HFFc6 (cell line): ENCODE results near the gene AIMP2. TPM values are rescaled to one million over a fixed set of nuclear protein-coding genes. Genes with fewer than 3 reads are reported as not detected.
"Not testable (repeated sequence)": the region's sequence is repeated elsewhere in the genome, so short reads cannot be mapped to it uniquely, and the experiment has no call there.

Experiments used
- DNase-seq: peaks from one replicate; pipeline ENCODE4 v3.0.0-alpha.2; 2018
- H3K27ac Mint-ChIP-seq: 2 replicates; pipeline ENCODE4 v1.8.0; 2020; ENCODE audit warnings: mild to moderate bottlenecking, mixed read lengths
- H3K27me3 Mint-ChIP-seq: 2 replicates; pipeline ENCODE4 v1.8.0; 2021; ENCODE audit warnings: mild to moderate bottlenecking, moderate library complexity, mixed read lengths; ENCODE audit not compliant: insufficient read depth
- H3K36me3 Mint-ChIP-seq: 2 replicates; pipeline ENCODE4 v1.8.0; 2021; ENCODE audit warnings: low read depth, mixed read lengths
- H3K4me1 Mint-ChIP-seq: 2 replicates; pipeline ENCODE4 v1.8.0; 2020; ENCODE audit warnings: low read depth, mixed read lengths
- H3K4me3 Mint-ChIP-seq: 2 replicates; pipeline ENCODE4 v1.8.0; 2020; ENCODE audit warnings: mild to moderate bottlenecking, moderate library complexity, mixed read lengths
- H3K9me3 Mint-ChIP-seq: 2 replicates; pipeline ENCODE4 v1.8.0; 2020; ENCODE audit warnings: mild to moderate bottlenecking, mixed read lengths
- total RNA-seq, 6 experiments: library from RNA; stranded (reverse); fragmentation: NEBNext Ultra II Directional; extraction: Animal tissue kit (Norgen Biotek cat#: 25700); gene quantifications; 2 replicates in 1 of 6; 3 replicates in 5 of 6; pipeline ENCODE4 v1.2.3, GENCODE V29; 2021
- TF ChIP-seq, protein P1 (sequence below): fragments of 200-600 bp; sonication (generic); IDR thresholded peaks from 2 replicates; pipeline ENCODE4 v1.5.0; 2021; ENCODE audit warnings: antibody characterized with exemption, mild to moderate bottlenecking

Gene AIMP2
- total RNA-seq, 6 experiments from 2014 or later: 36.2 to 47.2 (median 42.9) TPM

- Mint-ChIP-seq H3K4me3 (no peak overlapping the region), H3K27me3 (no peaks in the 10 kb centered on the region), H3K9me3 (no peaks in the 10 kb centered on the region), H3K4me1 (peaks cover 23% of the 10 kb centered on the region), H3K27ac (no peak overlapping the region), H3K36me3 (no peaks in the 10 kb centered on the region)
- TF ChIP-seq, protein P1, sequence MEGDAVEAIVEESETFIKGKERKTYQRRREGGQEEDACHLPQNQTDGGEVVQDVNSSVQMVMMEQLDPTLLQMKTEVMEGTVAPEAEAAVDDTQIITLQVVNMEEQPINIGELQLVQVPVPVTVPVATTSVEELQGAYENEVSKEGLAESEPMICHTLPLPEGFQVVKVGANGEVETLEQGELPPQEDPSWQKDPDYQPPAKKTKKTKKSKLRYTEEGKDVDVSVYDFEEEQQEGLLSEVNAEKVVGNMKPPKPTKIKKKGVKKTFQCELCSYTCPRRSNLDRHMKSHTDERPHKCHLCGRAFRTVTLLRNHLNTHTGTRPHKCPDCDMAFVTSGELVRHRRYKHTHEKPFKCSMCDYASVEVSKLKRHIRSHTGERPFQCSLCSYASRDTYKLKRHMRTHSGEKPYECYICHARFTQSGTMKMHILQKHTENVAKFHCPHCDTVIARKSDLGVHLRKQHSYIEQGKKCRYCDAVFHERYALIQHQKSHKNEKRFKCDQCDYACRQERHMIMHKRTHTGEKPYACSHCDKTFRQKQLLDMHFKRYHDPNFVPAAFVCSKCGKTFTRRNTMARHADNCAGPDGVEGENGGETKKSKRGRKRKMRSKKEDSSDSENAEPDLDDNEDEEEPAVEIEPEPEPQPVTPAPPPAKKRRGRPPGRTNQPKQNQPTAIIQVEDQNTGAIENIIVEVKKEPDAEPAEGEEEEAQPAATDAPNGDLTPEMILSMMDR: no peak
- no peak for DNase-seq
These were observed 47.5 kb downstream of the AIMP2 start for GRCh38 chr7:6056616-6057015.

DNA sequence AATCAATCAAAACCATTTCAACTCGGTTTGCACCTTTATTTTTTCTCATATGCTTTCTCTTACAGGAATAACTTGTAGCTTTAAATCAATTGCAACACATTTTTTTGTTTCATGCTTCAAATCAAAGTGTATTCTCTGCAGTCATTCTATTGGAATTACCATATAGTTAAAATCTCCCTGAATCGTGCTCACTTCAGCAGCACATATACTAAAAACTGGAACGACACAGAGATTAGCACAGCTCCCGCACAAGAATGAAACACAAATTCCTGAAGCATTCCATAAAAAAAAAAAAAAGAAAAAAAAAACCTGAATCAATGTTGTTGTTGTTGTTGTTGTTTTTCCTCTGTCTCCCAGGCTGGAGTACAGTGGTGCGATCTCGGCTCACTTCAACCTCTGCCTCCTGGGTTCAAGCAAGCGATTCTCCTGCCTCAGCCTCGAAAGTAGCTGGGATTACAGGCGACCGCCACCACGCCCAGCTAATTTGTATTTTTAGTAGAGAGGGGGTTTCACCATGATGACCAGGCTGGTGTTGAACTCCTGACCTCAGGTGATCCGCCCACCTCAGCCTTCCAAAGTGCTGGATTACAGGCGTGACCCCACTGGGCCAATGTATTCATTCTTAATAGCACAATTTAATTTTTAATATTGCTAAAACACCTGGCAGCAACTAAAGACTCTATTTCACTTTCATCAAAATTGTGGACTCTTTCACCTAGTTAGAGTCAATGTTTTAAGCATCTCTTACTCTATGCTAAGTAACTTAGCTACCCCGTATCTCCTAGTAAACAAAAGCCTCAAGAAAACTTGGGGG, 48.5 kb downstream of the AIMP2 start:
- DNase-seq: no peak
- Mint-ChIP-seq H3K9me3 (no peaks in the 10 kb centered on the region), H3K4me1 (peaks cover 23% of the 10 kb centered on the region), H3K27me3 (no peaks in the 10 kb centered on the region; the same call in 1 of the 2 replicates), H3K27ac (peak overlapping the region; percentile 89), H3K4me3 (peak overlapping the region; percentile 98), H3K36me3 (no peaks in the 10 kb centered on the region)
- TF ChIP-seq, protein P1: no peak

GRCh38 chr7:6059941-6060340, 50.9 kb downstream of the AIMP2 start:
- H3K27me3 Mint-ChIP-seq, H3K27ac Mint-ChIP-seq, H3K9me3 Mint-ChIP-seq, DNase-seq, H3K36me3 Mint-ChIP-seq: not testable (repeated sequence)
- H3K4me3 Mint-ChIP-seq: peak overlapping the region; percentile 98; the same call in 1 of the 2 replicates
- H3K4me1 Mint-ChIP-seq: peaks cover 23% of the 10 kb centered on the region

DNA sequence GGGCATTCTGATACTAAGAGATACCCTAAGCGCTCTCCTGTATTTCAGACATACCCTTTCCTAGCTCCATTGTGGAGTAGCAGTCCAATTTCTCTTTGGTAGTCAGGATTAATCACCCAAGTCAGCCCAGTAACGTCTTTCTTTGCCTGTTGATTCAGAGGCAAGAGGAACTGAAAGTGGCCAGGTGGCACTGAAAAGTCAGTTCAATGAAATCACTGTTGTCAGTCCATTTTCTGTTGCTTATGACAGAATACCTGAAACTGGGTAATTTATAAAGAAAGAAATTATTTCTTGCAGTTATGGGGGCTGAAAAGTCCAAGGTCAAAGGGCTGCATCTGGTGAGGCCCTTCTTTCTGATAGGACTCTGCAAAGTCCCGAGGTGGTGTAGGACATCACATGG, 62.3 kb downstream of the AIMP2 start:
- H3K4me3 Mint-ChIP-seq: no peak overlapping the region
- H3K27me3 Mint-ChIP-seq: peaks cover 3% of the 10 kb centered on the region
- H3K9me3 Mint-ChIP-seq: no peaks in the 10 kb centered on the region
- DNase-seq: no peak
- H3K4me1 Mint-ChIP-seq: no peaks in the 10 kb centered on the region
- no peaks in the 10 kb centered on the region for H3K36me3 Mint-ChIP-seq
- TF ChIP-seq, protein P1: no peak
- H3K27ac Mint-ChIP-seq: no peak overlapping the region

Other genes with a start within 250 kb of the AIMP2 start
- gene RNF216, start 227.6 kb upstream of the AIMP2 start, total RNA-seq: 10 to 100 TPM; 30.5 to 34.5 (median 32.2) TPM
- gene OCM, start 128.5 kb upstream of the AIMP2 start, total RNA-seq: not detected
- gene CCZ1, start 110.5 kb upstream of the AIMP2 start, total RNA-seq: 10 to 100 TPM; 62.9 to 78.5 (median 73.8) TPM
- gene RSPH10B, start 38.6 kb upstream of the AIMP2 start, total RNA-seq: under 1 TPM in 1 of 6 experiments, not detected in 5; 0.24 TPM
- 10 to 100 TPM; 12.1 to 13.4 (median 12.8) TPM for gene PMS2, start 223 bp upstream of the AIMP2 start, total RNA-seq
- under 1 TPM in 4 of 6 experiments, not detected in 2; 0.17 to 0.24 (median 0.19) TPM for gene ANKRD61, start 22.1 kb downstream of the AIMP2 start, total RNA-seq
- 100 to 1,000 TPM in 4 of 6 experiments, 10 to 100 TPM in 2; 90.4 to 103 (median 101) TPM for gene EIF2AK1, start 49.9 kb downstream of the AIMP2 start, total RNA-seq
- gene USP42, start 95.7 kb downstream of the AIMP2 start, total RNA-seq: 1 to 10 TPM; 4.4 to 6.5 (median 5.9) TPM